IPS-11a (cell line): Measurements from ENCODE around the gene TLE3.

Experiments used
- H3K4me3 ChIP-seq: one replicate; pipeline ENCODE4 v1.5.1; 2013; ENCODE audit warnings: low read depth, low read length, control low read depth

TLE3 gene

DNA sequence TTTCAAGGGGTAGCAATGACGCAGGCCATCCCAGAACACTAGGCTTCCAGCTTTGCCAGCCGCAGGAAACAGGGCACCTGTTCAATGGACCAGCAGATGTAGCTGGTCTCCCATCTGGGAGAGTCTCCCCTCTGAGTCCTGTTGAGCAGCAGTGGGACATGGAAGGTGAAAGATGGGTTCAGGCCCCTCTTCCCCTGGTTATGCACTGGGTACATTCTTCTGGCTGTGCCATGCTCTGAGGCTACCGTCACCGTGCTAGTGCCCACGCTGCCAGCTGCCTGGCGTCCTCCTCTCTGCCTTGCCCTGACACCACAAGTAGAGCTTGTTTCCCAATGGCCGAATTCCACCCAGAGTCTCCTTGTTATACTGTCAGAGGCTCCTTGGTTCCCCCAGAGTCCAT, 63.1 kb downstream of the TLE3 start:
- H3K4me3 ChIP-seq = no peak overlapping the region

DNA sequence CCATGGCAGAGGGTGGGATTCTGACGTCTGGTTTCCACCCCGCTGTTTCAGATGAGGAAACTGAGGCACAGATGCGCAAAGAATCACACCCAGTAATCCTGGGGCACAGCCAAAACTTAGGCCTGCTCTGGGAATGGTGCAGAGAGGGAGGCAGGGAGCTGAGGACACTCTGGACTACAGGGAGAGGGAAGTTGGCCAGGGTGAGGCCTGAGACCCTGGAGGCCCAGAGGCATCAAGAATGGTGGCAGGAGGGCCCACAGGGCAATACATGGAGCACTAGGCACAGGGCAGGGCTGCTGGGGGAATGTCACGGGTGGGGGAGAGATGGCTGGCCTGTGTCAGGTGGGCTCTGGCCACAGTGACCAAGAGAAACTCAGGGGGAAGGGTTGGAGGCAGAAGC, 63.6 kb downstream of the TLE3 start:
- no peak overlapping the region for H3K4me3 ChIP-seq

DNA sequence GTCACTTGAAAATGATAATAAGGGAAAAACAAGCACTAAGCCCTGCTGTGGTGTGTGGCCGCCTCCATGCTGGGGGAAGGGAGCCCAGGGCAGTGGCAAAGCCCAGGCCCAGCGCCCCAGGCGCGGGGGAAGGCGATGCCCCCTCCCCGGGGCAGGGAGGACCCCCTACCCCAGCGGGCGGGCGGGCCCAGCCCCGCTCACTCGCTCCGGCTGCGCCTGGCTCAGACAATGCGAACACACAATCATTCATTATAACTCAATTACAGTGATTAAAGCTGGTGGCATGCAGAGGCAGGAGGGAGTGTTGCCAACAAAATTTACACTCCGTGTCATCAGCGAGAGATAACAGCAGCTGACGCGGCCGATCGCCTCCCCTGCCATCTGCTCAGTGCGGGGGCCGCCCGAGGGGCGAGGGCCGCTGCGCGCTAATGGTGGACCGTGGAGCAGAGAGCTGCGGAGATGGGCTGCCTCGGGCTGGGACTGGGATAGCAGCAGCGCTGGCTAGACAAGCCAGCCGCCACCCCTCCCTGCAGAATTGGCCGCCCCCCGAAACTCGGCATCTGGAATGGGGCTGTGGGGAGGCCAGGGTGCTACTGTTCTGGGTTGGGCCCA, 64.1 kb downstream of the TLE3 start:
- H3K4me3 ChIP-seq = no peak overlapping the region

DNA sequence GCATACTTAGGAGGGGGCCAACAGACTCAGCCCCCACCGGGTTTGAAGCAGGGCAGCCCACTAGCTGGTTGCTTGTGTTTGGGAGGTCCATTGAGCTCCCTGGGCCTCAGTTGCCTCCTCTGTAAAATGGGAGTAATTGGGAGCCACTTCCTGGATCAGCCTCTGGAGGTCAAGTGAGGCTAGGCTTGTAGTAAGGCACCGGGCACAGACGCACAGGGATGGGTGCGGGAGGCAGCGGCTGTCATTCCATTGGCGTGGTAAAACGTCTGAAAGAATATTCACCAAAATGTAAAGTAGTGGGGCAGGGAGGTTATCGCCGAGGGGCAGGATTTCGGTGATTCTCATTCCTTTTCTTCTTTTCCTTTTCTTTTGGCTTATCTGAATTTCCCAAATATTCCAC, 64.6 kb downstream of the TLE3 start:
- H3K4me3 ChIP-seq = no peak overlapping the region

DNA sequence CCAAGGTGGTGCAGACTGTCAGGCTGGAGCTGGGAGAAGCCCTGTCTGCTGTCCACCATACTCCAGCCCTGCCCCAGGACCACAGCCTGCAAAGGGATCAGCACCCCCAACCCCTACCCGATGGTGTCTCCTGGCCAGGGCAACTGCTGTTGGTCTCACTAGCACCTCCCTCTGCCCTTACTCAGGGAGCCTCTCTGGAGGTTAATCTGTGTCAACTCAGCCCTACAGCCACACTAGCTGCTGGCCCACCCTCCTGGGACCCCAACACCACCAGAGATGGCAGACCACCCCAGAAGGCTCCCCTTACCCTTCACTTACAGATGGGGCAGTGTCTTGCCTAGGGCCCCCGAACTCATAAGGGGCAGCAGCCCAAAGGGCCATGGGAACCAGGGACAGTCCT, 65.2 kb downstream of the TLE3 start:
- no peak overlapping the region for H3K4me3 ChIP-seq

DNA sequence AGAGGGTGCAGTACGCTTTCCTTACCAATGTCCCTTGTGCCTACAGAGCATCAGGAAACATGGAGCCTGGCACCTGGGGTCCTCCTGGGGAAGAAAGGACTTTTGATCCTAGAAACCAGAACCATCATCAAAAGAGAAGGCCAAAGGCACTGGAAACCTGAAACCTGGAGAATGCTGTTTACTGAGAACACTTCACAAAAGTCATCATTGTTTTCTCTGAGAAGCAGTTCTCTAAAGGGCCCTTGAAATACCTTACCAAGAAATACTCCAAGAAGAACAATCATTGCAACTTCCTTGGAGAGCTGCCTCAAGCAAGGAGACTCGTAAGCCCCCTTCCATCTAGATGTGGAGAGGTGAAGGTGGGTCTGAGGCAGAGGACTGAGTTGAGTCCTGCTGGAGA, 66.0 kb downstream of the TLE3 start:
- no peak overlapping the region for H3K4me3 ChIP-seq

DNA sequence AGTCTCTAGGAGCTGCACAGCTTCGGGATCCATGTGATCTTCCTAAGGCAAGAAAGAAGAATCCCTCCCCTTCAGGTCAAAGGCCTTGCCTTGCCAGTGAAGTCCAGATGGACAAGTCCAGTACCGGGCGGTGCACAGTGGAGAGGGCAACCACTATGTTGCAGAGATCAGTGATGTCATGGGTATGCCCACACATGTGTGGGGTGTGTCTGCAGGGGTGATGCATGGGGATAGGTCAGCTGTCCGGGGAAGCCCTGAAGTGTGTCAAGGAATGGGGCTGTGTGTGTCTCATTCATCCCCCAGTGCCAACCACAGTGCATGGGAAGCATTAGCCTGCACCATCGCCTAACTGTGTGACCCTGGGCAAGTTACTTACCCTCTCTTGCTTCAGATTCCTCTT, 66.5 kb downstream of the TLE3 start:
- H3K4me3 ChIP-seq = no peak overlapping the region

DNA sequence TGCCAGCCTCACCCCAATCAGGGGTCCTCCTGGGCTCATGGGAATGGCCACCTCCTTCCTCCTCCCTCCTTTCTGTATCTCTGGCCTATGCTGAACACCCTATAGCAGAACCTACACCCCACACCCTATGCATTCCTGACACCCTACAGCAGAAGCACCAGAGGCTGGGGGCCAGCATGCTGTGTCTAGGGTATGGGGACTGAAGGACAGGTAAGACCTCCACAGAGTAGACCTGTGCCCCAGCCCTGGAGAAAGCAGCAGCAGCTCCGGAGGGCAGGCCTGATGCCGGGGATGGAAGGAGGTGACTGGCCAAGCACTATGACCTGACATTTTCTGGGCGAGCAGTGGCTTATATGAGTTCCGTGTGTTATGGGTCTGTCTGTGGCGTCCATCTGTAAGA, 66.9 kb downstream of the TLE3 start:
- no peak overlapping the region for H3K4me3 ChIP-seq

DNA sequence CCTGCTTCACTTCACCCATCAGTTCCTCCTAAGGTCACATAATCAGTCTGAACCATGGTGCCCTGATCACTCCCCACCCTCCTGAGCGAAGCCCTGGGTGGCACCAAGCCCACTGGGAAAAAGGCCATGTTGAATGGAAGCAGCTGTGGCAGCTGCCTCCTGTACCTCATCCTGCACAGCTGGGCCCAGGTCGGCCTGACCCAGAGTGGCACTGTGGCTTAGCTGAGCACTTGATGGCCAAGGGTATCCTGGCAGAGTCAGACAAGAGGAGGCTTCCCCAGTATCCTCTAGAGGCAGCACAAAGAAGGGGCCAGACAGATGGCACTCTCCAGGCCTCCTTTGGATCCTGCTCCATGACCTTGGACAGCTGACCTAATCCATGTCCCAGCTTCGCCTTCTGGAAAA, 68.4 kb downstream of the TLE3 start:
- H3K4me3 ChIP-seq = no peak overlapping the region

DNA sequence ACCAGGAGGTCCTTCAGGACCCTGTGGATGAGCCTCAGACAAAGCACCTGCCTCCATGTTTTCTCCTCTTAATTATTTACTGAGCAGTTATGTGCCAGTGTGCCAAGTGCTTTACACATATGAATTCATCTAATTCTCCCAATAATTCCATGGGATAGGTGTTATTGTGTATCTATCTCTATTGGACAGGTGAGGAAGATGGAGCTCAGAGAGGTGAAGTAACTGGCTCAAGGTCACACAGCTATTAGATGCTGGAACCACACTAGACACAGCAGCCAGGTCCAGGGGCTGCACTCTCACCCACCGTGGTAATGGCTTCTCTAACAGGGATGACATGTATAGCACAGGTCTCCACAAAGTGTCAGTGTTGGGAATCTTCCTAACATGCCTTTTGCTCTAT, 70.2 kb downstream of the TLE3 start:
- no peak overlapping the region for H3K4me3 ChIP-seq

DNA sequence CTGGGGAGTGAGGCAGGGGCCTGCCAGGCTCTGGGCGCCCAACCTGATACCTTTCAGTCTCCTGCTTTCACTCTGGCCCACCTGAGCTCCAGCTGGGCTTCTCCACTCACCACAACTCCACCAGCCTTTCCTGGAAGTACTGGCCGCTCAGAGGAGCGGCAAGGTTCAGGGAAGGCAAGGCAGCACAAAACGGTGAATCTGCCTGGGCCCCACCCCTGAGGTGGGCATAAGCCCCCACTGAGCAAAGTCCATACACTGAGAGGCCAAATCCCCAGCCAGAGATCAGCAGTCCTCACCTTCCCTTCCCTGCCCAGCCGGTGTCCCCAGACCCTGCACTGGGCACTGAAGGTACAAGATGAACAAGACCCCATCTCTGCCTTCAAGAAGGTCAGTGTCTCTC, 70.7 kb downstream of the TLE3 start:
- no peak overlapping the region for H3K4me3 ChIP-seq

DNA sequence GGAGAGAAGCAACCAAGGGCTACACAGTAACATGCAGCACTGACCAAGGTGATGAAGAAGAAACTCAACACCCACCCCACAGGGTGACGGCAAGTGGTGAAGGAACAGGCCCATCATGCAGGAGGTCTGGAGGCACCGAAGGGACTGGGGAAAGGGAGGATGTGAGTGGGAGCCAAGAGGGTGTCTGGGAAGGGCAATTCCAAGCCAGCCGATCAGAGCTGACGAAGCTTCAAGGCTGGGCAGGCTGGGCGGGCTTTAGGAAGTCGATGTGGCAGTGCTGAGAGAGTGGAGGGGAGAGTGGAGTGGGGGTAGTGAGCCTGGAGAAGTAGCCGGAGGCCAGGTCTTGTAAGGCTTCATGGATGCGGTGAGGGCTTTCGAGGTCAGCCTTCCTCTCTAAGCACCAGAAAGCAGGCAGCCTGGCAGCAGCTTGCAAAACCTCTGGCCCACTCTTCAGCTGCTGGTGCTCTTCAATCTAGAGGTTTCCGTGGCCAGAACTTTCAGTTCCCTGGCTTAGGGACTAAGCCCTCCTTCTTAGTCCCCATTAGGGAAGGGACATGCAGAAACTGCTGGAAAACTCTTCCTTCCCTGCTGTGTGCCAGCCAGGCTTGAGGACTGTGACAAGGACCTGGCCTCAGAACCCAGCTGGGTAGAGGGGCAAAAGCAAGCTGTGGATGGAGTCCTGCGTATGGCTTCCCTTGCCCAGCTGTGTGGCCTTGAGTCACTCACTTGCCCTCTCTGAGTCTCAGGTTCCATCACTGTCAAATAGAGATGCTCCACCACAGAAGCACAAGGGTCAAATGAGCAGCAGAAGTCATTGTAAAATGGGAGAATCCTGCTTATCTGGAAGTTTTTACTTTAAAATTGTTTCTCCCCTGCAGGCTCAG, 72.1 kb downstream of the TLE3 start:
- no peak overlapping the region for H3K4me3 ChIP-seq

DNA sequence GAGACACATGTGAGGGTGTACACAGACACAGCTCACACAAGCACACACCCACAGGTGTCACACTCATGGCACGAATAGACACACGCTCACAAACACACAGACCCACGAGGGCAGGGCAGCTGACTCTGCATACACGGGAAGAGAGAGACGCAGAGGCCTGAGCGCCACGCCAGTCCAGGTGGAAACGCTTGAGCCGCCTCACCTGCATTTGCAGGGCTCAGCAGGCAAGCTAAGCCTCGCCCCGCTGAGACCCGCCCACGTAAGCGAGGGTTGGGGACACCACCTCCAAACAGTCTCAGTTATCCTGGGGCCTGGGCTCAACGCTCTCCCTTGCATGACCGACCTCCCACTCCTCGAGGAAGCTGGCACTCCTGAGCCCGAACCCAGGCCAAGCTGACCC, 73.2 kb downstream of the TLE3 start:
- no peak overlapping the region for H3K4me3 ChIP-seq

DNA sequence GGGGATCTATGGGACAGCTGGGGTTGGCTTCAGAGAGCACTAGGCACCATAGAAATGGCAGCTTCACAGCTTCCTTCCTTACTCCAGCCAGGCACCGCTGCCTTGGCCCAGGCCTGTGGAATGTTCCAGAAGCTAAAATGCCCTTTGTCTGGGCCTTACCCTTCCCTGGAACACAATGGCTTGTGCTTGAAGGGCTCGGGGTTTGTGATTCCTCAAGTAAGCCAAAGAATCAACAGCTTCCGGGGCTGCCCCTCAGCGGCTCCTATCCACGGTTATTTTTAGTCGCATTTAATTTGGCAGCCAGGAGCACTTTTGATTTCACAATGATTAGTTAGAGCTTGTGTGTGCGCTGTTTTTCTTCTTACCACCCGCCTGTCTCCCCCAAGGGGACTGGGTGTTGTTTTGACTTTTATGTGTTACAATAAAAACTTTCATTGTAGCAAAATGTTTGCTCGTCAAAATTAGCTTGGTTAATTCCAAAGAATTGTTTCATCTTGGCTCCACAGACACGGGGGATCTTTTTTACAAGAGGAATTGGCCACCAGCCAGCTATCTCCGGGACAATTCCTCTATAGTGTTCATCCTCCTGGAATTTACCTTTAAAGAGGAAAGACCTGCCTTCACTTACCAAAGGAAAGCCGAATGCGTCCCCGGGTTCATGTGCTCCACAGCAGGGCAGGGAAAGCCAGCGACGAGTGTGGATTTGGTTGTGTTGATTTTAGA, 73.8 kb downstream of the TLE3 start:
- H3K4me3 ChIP-seq = no peak overlapping the region

DNA sequence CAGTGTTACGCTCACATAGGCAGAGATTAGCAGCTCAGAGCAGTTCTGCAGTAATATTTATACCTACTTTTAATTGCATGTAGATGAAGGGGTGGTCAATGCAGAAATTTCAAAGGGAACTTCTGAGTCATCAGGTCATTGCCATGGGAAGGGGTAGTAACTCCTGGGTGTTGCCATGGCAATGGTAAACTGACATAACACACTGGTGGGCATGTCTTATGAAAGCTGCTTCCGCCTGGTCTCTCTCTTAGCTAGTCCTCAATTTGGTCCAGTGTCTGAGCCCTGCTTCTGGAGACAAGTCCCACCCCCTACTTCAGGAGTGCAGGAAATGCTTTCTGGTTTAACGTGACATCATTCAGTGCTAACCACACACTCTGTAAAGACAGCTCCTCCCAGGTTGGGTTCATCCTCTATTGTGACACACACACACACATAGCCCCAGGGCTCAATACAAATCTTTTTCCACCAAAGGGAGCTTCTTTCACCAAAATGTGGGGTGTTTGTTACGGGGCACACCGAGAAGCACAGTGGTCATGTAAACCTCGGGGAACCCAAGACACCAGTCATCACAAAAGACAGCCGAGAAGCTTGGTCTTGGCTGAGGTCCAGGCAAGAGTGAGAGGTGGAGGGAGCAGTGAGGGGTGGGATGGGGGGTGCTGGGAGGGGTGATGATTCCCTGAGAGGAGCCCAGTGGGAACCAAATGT, 74.5 kb downstream of the TLE3 start:
- H3K4me3 ChIP-seq = no peak overlapping the region

DNA sequence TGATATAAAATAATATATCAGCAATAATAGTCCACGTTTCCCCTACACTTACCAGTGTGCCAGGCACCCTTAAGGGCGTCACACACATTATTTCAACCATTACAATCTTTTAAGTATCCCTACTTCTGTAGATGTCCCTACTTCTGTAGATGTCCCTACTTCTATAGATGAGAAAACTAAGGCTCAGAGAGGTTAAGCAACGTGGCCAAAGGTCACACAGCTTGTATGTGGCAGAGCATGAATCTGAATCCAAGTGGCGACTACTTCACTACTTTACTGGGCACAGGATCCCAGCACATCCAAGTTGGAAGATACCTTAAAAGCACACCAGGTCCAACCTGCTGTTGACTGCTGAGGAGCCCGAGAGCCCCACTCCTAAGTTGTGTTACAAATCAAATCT, 77.5 kb downstream of the TLE3 start:
- H3K4me3 ChIP-seq = no peak overlapping the region

DNA sequence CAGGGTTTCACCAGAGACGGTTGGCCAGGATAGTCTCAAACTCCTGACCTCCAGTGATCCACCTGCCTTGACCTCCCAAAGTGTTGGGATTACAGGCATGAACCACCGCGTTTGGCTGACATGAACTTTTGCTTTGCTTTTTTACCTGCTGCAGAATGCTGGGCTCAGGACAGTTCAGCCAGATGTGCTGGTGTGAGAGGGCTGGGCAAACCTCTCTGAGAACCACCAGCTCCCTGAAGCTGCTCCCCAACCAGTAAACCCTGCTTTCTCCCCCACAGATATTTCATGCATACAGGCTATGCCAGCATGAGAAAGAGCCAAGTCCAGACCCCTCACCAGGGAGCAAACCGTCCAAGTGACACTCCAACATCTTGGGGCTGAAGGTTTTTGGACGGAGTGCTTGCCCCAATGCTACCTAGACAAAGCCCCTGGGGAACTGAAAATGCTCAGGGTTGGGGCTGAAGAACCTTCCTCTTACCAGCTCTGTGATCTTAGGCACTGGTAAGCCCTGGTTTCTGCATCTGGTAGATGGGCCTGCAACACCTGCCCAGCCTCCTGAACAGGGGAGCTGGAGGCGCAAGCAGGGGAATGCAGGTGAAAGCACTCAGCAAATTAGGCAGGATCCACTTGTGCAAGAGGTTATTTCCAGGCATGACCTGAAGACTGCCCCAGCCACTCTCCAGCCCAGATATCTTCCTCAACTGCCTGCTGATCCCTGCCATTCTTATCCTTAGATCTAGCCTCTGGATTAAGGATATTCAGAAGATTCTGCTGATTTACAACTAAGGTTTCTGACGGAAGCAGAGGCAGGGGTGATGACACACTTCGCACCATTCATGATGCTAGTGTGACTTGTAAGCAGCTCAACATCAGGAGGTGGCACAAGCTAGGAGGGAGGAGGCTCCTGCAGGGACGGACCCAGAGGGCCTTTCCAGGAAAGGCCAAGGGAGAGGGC, 78.8 kb downstream of the TLE3 start:
- H3K4me3 ChIP-seq = no peak overlapping the region

DNA sequence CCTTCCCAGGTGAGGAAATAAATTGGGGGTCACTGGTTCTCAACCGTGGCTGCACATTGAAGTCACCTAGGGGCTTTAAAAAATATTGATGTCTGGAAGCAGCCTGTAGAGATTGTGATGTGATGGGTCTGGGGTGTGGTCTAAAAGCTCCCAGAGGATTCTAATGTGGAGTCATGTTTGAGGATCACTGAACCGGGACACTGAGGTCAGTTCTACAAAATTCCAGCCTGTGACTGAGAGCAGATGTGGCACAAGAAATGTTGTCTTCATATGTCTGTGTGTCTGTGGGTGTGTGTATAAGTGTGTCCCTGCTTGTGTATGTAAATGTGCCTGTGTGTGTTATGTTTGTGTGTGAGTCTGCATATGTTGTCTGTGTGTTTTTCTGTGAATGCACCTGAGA, 79.9 kb downstream of the TLE3 start:
- H3K4me3 ChIP-seq = no peak overlapping the region

DNA sequence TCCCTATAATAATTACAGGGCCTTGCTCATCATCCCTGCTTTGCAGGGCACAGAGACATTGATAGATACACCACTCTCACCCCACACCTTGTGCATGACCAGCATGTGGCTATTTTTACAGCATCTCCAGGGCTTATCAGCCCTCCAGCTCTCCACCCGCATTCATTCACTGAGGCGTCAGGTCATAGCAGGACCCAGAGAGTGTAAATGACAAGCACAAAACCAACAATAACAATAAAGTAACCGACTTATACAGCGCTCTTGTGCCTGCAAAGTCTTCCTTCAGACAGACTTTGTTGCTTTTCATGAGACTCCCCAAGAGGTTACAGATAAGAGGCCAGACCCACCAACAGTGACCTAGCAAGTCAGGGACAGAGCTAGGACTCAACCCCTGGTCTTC, 80.7 kb downstream of the TLE3 start:
- no peak overlapping the region for H3K4me3 ChIP-seq

DNA sequence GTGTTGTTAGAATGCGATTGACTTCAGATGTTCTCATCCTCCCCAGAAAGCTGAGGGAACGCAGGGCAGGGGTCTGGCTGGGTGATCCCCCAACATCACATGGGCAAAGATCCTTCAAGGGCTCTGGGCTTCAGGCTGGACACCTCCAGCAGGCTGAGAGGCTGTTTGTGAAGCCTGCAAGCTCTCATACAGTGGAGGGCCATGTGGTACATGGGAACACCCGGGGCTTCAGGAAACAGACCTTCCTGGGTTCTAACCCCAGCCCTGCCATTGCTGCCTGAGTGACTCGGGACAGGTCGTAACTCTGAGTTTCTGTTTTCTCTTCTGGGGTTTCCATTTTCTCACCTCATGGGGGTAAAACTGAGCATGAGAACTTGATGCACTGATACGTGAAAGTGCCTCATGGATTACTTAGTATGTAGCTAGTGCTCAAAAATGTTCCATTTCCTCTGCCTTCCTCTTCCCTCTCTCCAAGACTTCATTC, 81.2 kb downstream of the TLE3 start:
- no peak overlapping the region for H3K4me3 ChIP-seq
